RCC 7860 (cell line): Measurements from ENCODE around the gene SEC61A1.
A peak's percentile ranks its signal among the peaks of the same experiment; 100 is the strongest.

Source experiments
- DNase-seq: peaks from one replicate; pipeline ENCODE4 v3.0.0-alpha.2; 2015; ENCODE audit warnings: low spot score
- FAIRE-seq: peaks from 2 replicates; lab custom pipeline; 2012; peaks lifted over from hg19 to GRCh38; lab: Jason Lieb, UNC

Gene SEC61A1

DNA sequence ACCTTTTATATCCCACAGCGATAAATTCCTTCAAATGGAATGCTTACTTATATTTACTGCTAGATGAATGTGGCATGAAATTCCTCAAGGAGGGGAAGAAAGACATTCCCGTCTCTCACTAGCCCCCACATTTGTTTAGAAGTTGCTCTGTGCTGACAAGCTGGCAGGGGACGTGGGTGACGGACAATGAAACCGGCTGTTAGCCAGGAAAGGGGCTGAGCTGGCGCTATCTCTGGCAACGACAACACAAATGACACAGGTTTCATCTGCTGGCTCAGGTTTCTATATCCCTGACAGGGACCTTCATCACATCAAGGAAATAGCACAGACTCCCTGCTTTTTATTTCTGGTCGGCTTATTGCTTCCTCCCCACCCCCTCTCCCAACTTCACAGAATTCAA is 55.6 kb downstream of the SEC61A1 start:
- no peak for FAIRE-seq
- no peak for DNase-seq

DNA sequence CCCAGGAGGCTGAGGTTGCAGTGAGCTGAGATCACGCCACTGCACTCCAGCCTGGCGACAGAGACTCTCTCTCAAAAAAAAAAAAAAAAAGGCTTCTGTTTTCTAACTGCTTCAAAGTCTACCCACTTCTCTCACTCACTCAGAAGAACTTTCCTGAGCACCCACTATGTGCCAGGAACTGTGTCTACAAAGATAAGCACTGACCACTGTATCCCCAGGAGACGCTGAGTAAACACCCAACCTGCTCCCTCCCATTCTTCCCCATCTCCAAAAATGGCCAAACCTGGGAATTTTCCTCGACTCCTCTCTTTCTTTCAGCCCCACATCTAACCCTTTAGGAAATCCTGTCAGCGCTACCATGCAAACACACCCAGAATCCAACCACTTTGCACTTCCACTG is 58.9 kb downstream of the SEC61A1 start:
- FAIRE-seq: no peak

DNA sequence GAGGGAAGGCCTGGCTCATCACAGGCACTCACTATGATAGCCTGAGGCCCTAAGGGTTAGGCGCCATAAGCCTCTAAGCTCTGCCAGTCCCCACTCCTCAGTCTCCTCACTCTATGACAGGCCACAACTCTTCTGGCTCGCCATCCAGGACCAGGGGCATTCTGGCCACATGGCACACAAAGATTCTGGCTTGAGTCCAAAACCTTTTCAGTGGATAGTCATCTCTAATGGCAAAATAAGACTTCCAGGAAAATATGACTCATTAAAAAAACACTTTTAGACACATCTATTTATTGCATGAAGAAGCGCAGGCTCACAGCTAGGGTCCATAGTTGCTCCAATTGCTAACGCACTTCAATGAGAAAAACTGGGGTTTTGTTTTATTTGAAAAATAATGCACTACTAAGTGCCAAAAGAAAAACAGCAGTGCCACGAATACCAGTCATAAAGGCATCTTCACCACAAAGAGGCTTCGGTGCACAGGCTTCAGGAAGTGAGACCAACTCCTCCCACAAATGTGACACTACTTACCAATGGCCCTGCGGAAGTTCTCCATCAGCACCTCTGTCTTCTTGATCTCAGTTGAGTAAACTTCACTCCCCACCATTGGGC is 60.2 kb downstream of the SEC61A1 start:
- DNase-seq (peak; percentile 94), FAIRE-seq (peak; percentile 95)

More for the DNA sequence above, 58.9 kb downstream of the SEC61A1 start:
- DNase-seq: no peak

DNA sequence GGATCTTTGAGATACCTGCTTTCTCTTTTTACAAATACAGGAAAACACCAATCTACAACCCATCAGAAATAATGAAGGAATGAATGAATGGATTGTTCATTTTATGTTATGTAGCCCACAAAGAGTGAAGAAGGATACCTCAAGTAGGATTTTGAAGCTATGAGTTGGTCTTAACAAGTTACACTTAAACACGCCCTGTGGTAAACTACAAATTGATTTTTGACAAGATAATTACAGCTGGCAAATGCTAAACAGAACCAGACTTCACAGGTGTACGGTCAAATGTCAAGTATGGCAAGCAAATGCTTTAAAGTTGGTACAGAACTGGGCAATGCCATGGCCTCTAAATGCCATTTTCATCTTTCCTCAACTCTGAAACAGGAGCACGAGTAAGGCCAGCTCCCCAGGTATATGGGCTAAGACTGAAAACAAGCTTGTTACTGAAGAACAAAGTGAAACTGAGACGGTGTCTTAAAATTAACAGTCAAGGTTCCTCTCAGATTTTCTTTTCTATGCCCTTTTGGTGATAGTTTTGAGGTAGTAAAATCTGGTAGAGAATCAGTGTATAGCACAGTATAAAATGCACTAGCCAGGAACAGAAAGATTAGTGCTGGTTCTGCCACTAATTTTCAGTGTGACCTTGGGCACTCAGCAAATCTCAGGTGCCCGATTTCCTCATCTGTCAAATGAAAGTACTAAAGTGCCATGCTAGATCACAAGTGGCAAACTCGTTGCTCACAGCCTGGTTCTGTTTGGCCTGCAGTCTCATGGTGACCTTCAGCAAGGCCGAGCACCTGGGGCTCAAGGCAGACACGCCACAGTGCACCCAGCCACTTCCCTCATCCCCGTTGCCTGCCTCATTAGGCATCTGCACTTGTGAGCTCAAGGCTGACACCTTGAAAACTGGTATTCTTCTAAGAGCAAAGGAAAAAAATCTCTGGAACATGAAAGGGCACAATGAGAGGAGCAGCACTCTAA is 61.9 kb downstream of the SEC61A1 start:
- DNase-seq: no peak
- no peak for FAIRE-seq
